Mesodermal cell (in vitro differentiated cells): ENCODE measurements around the gene RAPGEF4.

Source experiments
- H3K27ac ChIP-seq: 2 replicates; pipeline ENCODE4 v1.7.0; 2013; ENCODE audit warnings: mild to moderate bottlenecking, low read depth, low read length, moderate library complexity; ENCODE audit not compliant: severe bottlenecking
- H3K36me3 ChIP-seq: 2 replicates; pipeline ENCODE4 v1.7.1; 2013; ENCODE audit warnings: mild to moderate bottlenecking, low read length, moderate library complexity; ENCODE audit not compliant: control insufficient read depth, insufficient read depth
- H3K4me1 ChIP-seq: one replicate; pipeline ENCODE4 v1.7.1; 2013; ENCODE audit warnings: mild to moderate bottlenecking, low read length; ENCODE audit not compliant: insufficient read depth, control insufficient read depth, poor library complexity, severe bottlenecking
- H3K4me3 ChIP-seq: 2 replicates; pipeline ENCODE4 v1.7.0; 2013; ENCODE audit warnings: low read length, control low read depth, mild to moderate bottlenecking; ENCODE audit not compliant: insufficient read depth, poor library complexity, severe bottlenecking; ENCODE audit errors: extremely low read depth
- H3K9me3 ChIP-seq: 2 replicates; pipeline ENCODE4 v1.7.1; 2013; ENCODE audit warnings: mild to moderate bottlenecking, low read length, moderate library complexity; ENCODE audit not compliant: control insufficient read depth
- WGBS, 2 experiments: methylation state at CpG; one replicate each; pipeline ENCODE4 v1.1.5; 2013; ENCODE audit warnings: missing lambda C conversion rate in 2 of 2; ENCODE audit not compliant: insufficient coverage in 2 of 2; 5-methylcytosine and 5-hydroxymethylcytosine counted together

Gene RAPGEF4

GRCh38 chr2:172904236-172904635 is 168.6 kb downstream of the RAPGEF4 start:
- Histone ChIP-seq H3K4me3 (no peak overlapping the region), H3K36me3 (no peaks in the 10 kb centered on the region)
- no CpG with 5 or more reads among the region's 1 CpG for WGBS, 2 experiments

DNA sequence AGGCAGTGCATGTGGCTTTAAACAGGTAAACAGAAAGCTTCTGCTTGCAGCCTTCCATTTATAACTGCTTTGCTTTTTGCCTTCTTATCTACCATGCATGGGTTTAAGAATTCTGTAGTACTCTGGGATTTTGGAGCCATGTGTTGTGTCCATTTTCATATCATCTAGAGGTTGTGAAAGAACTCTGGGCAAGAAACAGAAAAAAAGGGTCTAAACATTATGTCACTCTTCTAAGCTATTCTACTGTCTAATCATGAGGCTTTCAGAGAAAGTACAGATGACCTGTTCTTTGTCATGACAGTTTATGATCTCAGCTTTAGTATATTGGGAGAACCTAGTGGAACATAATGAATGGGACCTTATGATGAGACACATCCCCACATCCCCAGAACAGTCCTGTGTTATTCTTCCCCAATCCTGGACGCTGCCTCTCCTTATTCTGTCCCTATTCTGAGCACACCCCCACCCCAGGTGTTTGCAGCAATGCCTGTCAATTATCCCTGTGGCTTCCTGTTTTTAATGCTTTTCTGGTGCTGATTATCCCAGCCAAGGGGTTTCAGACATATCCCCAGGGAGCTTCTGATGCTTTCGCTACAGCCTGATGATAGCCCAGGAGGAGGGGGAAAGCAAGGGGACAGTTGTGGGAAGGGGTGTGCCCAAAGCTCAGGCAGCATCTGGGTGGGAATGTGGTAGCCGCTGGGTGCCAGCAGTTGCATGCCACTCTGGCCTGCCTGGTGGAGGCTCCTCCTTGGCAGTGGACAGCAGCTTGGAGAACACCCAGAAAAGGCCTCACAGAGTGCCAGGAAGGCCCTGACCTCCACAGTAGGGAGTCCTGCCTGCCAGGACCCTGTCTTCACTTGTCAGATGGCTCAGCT is 170.5 kb downstream of the RAPGEF4 start:
- 43 to 63% methylated on average over 2 of the region's 3 CpGs for WGBS, 2 experiments
- H3K4me1 ChIP-seq: no peaks in the 10 kb centered on the region
- no peak overlapping the region for H3K4me3 ChIP-seq
- H3K27ac ChIP-seq: no peak overlapping the region
- no peaks in the 10 kb centered on the region for H3K36me3 ChIP-seq
- H3K9me3 ChIP-seq: no peaks in the 10 kb centered on the region

More at GRCh38 chr2:172904236-172904635, 168.6 kb downstream of the RAPGEF4 start:
- Histone ChIP-seq H3K27ac (no peak overlapping the region), H3K4me1 (no peaks in the 10 kb centered on the region), H3K9me3 (no peaks in the 10 kb centered on the region)

DNA sequence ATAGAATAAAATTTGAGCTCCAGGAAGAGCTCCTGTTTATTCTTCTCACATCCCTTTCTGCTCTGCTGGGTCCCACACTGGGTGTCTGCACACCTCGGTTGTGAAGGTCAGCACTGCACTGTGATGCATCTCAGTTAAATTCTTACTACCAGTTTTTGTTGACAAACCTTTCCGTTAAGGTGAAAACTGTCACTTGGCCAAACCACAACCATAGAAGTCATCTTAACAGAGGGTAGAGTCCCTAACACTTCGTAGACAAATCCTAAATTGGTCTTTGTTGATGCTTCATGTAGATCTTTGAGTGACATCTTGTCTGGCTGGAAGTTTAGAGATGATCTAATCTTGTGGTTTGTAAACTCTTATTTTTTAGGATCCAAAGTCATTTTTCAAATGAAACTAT is 172.6 kb downstream of the RAPGEF4 start:
- H3K27ac ChIP-seq: no peak overlapping the region
- no peak overlapping the region for H3K4me3 ChIP-seq
- H3K36me3 ChIP-seq: no peaks in the 10 kb centered on the region
- 100% methylated on average over 2 of the region's 3 CpGs; no CpG with 5 or more reads in 1 of the 2 experiments for WGBS, 2 experiments
- H3K9me3 ChIP-seq: no peaks in the 10 kb centered on the region
- H3K4me1 ChIP-seq: no peaks in the 10 kb centered on the region

GRCh38 chr2:172909454-172909853 is 173.8 kb downstream of the RAPGEF4 start:
- H3K27ac ChIP-seq: no peak overlapping the region
- no peaks in the 10 kb centered on the region for H3K36me3 ChIP-seq
- H3K4me3 ChIP-seq: no peak overlapping the region
- no peaks in the 10 kb centered on the region for H3K4me1 ChIP-seq
- no peaks in the 10 kb centered on the region for H3K9me3 ChIP-seq
- WGBS, 2 experiments: 94 to 100% methylated on average over 3 of the region's 3 CpGs

- no peak overlapping the region for H3K27ac ChIP-seq
- H3K36me3 ChIP-seq: no peaks in the 10 kb centered on the region
- WGBS, 2 experiments: 100% methylated on average over 1 of the region's 1 CpG
- no peak overlapping the region for H3K4me3 ChIP-seq
- H3K9me3 ChIP-seq: no peaks in the 10 kb centered on the region
- no peaks in the 10 kb centered on the region for H3K4me1 ChIP-seq
Measured at GRCh38 chr2:172912266-172912665, 176.6 kb downstream of the RAPGEF4 start.

DNA sequence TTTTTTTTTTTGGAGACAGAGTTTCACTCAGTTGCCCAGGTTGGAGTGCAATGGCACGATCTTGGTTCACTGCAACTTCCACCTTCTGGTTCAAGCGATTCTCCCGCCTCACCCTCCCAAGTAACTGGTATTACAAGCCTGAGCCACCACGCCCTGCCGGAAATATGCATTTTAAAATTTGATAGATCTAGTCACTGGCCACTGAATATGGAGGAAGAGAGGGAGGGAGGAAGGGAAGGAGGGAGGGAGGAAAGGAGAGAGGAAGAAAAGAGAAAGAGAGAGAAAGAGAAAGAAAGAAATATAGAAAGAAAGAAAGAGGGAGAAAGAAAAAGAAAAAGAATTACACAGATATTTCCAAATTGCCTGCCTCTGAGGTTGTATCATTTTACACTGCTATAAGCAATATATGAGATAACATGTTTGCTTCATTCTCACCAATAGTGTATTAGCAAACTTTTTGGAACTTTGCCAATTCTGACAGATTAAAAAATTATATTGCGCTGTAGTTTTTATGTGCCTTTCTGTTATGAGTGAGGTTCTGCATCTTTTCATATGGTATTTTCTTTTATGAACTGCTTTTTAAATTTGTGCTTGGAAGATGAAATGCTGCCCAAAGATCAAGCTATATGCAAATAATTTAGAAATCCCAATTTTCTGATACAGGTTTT is 178.8 kb downstream of the RAPGEF4 start:
- H3K4me1 ChIP-seq: no peaks in the 10 kb centered on the region
- H3K36me3 ChIP-seq: no peaks in the 10 kb centered on the region
- H3K9me3 ChIP-seq: no peaks in the 10 kb centered on the region
- WGBS, 2 experiments: 91% methylated on average over 4 of the region's 6 CpGs; no CpG with 5 or more reads in 1 of the 2 experiments
- no peak overlapping the region for H3K4me3 ChIP-seq
- H3K27ac ChIP-seq: no peak overlapping the region

- Histone ChIP-seq H3K9me3 (no peaks in the 10 kb centered on the region), H3K4me1 (peaks cover 18% of the 10 kb centered on the region), H3K36me3 (no peaks in the 10 kb centered on the region), H3K4me3 (no peak overlapping the region), H3K27ac (no peak overlapping the region)
- 92 to 96% methylated on average over 2 to 3 of the region's 3 CpGs for WGBS, 2 experiments
Measured at GRCh38 chr2:172917716-172918115, 182.1 kb downstream of the RAPGEF4 start.

DNA sequence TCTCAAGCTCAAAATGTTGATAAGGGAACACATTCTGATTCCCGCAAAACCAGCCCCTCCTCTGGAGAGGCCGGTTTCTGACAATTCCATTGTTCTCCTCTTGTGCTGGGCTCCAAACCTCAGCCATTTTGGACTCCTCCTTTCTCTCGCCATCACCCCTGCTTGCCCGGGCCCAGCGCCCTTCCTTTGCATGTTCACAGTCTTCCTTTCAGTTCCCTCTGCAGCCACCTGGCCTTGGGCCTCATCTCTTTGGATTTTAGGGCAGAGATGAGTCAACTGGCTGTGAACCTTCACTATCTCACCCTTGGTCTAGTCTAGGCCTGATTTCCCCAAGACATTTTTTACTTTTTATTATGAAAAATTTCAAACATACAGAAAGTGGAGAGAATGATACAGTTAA is 184.1 kb downstream of the RAPGEF4 start:
- Histone ChIP-seq H3K4me1 (peaks cover 18% of the 10 kb centered on the region), H3K4me3 (no peak overlapping the region), H3K9me3 (no peaks in the 10 kb centered on the region), H3K36me3 (no peaks in the 10 kb centered on the region), H3K27ac (no peak overlapping the region)
- 100% methylated on average over 2 to 5 of the region's 5 CpGs for WGBS, 2 experiments

DNA sequence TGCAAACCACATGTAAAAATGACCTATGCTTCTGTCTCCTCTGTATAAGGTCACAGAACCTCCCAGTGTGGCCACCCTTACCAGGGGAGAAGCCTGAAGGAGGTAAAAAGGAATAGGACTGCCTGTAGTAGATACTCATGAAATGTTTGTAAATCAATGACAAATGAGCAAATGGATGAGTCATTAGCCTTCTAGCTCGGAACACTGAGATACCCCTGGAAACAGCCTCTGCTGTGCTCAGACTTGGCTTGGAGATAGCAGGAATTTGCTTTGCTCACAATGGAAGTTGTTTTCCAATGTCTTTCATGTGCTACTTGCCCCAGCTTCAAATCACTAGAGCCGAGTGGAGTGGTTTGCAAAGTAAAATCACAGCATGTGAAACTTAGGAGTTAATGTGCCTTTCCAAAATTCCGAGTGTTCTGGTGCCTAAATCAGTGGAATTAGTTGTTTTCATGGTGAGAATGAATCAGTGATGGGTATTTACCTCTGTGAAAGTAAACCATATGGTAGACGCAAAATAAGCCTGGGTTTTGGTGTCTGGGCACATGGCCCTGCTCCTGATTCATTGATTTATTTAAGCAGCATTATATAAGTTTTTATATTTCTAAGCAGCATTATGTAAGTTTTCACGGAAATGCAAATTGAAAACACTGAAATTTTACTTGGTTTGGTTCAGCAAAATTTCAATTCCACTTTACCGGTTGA is 186.0 kb downstream of the RAPGEF4 start:
- Histone ChIP-seq H3K4me1 (peaks cover 18% of the 10 kb centered on the region), H3K9me3 (no peaks in the 10 kb centered on the region), H3K36me3 (no peaks in the 10 kb centered on the region), H3K4me3 (no peak overlapping the region), H3K27ac (peak overlapping the region; percentile 54)
- 61 to 74% methylated on average over 3 of the region's 6 CpGs for WGBS, 2 experiments

- H3K27ac ChIP-seq: peak overlapping the region; percentile 54
- WGBS, 2 experiments: 100% methylated on average over 2 of the region's 2 CpGs; no CpG with 5 or more reads in 1 of the 2 experiments
- H3K9me3 ChIP-seq: no peaks in the 10 kb centered on the region
- H3K36me3 ChIP-seq: no peaks in the 10 kb centered on the region
- no peak overlapping the region for H3K4me3 ChIP-seq
- H3K4me1 ChIP-seq: peaks cover 18% of the 10 kb centered on the region
Measured at GRCh38 chr2:172922306-172922705, 186.7 kb downstream of the RAPGEF4 start.
